CD14-positive monocyte (primary cell): Measurements from ENCODE around the gene LAMB4. TPM values are rescaled to one million over a fixed set of nuclear protein-coding genes. Genes with fewer than 3 reads are reported as not detected.

ENCODE experiments used
- DNase-seq, 3 donors: peaks; one replicate each; pipeline ENCODE4 v3.0.0-alpha.2; 2011 to 2022
- H2AFZ ChIP-seq: 2 replicates; pipeline ENCODE4 v1.6.0; 2012; ENCODE audit warnings: mild to moderate bottlenecking, low read depth, low read length, inconsistent platforms; ENCODE audit not compliant: insufficient read depth, poor library complexity, severe bottlenecking
- H3K27ac ChIP-seq, 2 donors: 1 replicate in 1 of 2; 2 replicates in 1 of 2; pipeline ENCODE4 v1.5.1; 2012 to 2013; ENCODE audit warnings: low read length in 2 of 2, control low read depth in 1 of 2, inconsistent platforms in 1 of 2, low read depth in 1 of 2, mild to moderate bottlenecking in 1 of 2
- H3K27me3 ChIP-seq, 2 donors: one replicate each; pipeline versions ENCODE4 v1.6.0 to v1.6.1; 2011 to 2013; ENCODE audit warnings: low read length in 2 of 2; ENCODE audit not compliant: control insufficient read depth in 2 of 2, insufficient read depth in 2 of 2
- H3K36me3 ChIP-seq, 2 donors: replicated peaks in 1 of 2; 1 replicate in 1 of 2; 2 replicates in 1 of 2; pipeline versions ENCODE4 v1.5.1 to v1.6.1; 2012 to 2013; ENCODE audit warnings: low read length in 2 of 2, control low read depth in 1 of 2, inconsistent platforms in 1 of 2, mild to moderate bottlenecking in 1 of 2; ENCODE audit not compliant: insufficient read depth in 2 of 2, control insufficient read depth in 1 of 2
- H3K4me1 ChIP-seq, 2 donors: 1 replicate in 1 of 2; 2 replicates in 1 of 2; pipeline versions ENCODE4 v1.5.1 to v1.6.1; 2012 to 2013; ENCODE audit warnings: low read length in 2 of 2, control low read depth in 1 of 2, inconsistent platforms in 1 of 2, mild to moderate bottlenecking in 1 of 2, moderate library complexity in 1 of 2; ENCODE audit not compliant: insufficient read depth in 2 of 2, control insufficient read depth in 1 of 2
- H3K4me2 ChIP-seq: replicated peaks from 2 replicates; pipeline ENCODE3; 2012; ENCODE audit warnings: low read length, moderate library complexity, mild to moderate bottlenecking; ENCODE audit not compliant: poor library complexity, severe bottlenecking; ENCODE audit errors: extremely low read depth
- H3K4me3 ChIP-seq, 3 experiments: fragments of 200-600 bp in 1 of 3; sonication (generic) in 1 of 3; replicated peaks in 1 of 3; 1 replicate in 2 of 3; 2 replicates in 1 of 3; pipeline ENCODE4 v1.5.1; 2011 to 2013; ENCODE audit warnings: low read length in 3 of 3, mild to moderate bottlenecking in 3 of 3, control low read depth in 2 of 3, low read depth in 2 of 3, inconsistent platforms in 1 of 3, moderate library complexity in 1 of 3
- H3K79me2 ChIP-seq: 2 replicates; pipeline ENCODE4 v1.6.0; 2012; ENCODE audit warnings: mild to moderate bottlenecking, control low read depth, inconsistent platforms, low read length, moderate library complexity; ENCODE audit not compliant: insufficient read depth
- H3K9ac ChIP-seq: 2 replicates; pipeline ENCODE4 v1.6.0; 2017; ENCODE audit warnings: low read length, mild to moderate bottlenecking; ENCODE audit not compliant: insufficient read depth, poor library complexity, severe bottlenecking
- H3K9me3 ChIP-seq, 2 donors: replicated peaks in 1 of 2; 1 replicate in 1 of 2; 2 replicates in 1 of 2; pipeline versions ENCODE4 v1.5.1 to v1.6.1; 2012 to 2013; ENCODE audit warnings: low read length in 2 of 2, control low read depth in 1 of 2; ENCODE audit not compliant: control insufficient read depth in 1 of 2, insufficient read depth in 1 of 2
- H4K20me1 ChIP-seq: 2 replicates; pipeline ENCODE4 v1.6.0; 2012; ENCODE audit warnings: mild to moderate bottlenecking, low read length, control low read depth, moderate library complexity; ENCODE audit not compliant: insufficient read depth
- H3K27ac Mint-ChIP-seq, 7 donors: one replicate each; pipeline ENCODE4 v1.8.0; 2020; ENCODE audit warnings: mild to moderate bottlenecking in 7 of 7, mixed read lengths in 7 of 7, moderate library complexity in 6 of 7, inconsistent platforms in 2 of 7
- H3K27me3 Mint-ChIP-seq, 3 donors: one replicate each; pipeline ENCODE4 v1.8.0; 2021 to 2022; ENCODE audit warnings: low read depth in 3 of 3, mild to moderate bottlenecking in 3 of 3, mixed read lengths in 3 of 3, moderate library complexity in 3 of 3, inconsistent platforms in 1 of 3
- H3K36me3 Mint-ChIP-seq, 2 donors: one replicate each; pipeline ENCODE4 v1.8.0; 2020; ENCODE audit warnings: mixed read lengths in 2 of 2, inconsistent platforms in 1 of 2, mild to moderate bottlenecking in 1 of 2
- H3K4me1 Mint-ChIP-seq: one replicate; pipeline ENCODE4 v1.8.0; 2020; ENCODE audit warnings: mild to moderate bottlenecking, mixed read lengths
- H3K4me3 Mint-ChIP-seq, 2 donors: one replicate each; pipeline ENCODE4 v1.8.0; 2020; ENCODE audit warnings: mild to moderate bottlenecking in 2 of 2, mixed read lengths in 2 of 2, moderate library complexity in 1 of 2
- H3K9me3 Mint-ChIP-seq, 7 donors: one replicate each; pipeline ENCODE4 v1.8.0; 2020 to 2022; ENCODE audit warnings: mixed read lengths in 7 of 7, mild to moderate bottlenecking in 6 of 7, moderate library complexity in 6 of 7, inconsistent platforms in 2 of 7
- CTCF ChIP-seq: fragments of 200-600 bp; IDR thresholded peaks from one replicate; pipeline ENCODE4 v1.8.0; 2022; ENCODE audit warnings: antibody characterized with exemption, mild to moderate bottlenecking
- WGBS: methylation state at CpG from one replicate; pipeline ENCODE4 v1.1.5; 2013; ENCODE audit warnings: missing lambda C conversion rate; ENCODE audit not compliant: insufficient coverage; 5-methylcytosine and 5-hydroxymethylcytosine counted together
- intact Hi-C, 2 donors: fragments of 100-400 bp; cut with micrococcal nuclease; formaldehyde crosslinking; loops; one replicate each; pipeline versions ENCODE4 v1.15.0 to v1.15.1; 2023
- polyA plus RNA-seq, 3 donors: library from polyadenylated mRNA; depleted of rRNA in 1 of 3; unstranded in 2 of 3; stranded (reverse) in 1 of 3; fragments of 300-500 nt in 2 of 3; fragments of >200 nt in 1 of 3; fragmentation: Illumina TruSeq in 2 of 3; gene quantifications; 1 replicate in 2 of 3; 2 replicates in 1 of 3; pipeline ENCODE4 v1.2.3, GENCODE V29; 2012 to 2021

Gene LAMB4
- polyA plus RNA-seq, 3 donors, result not detected

- Mint-ChIP-seq H3K4me1 (no peaks in the 10 kb centered on the region), H3K27me3 (peaks cover 0 to 2% (median 1%) of the 10 kb centered on the region in 3 donors), H3K27ac (no peak overlapping the region), H3K36me3 (no peaks in the 10 kb centered on the region), H3K4me3 (no peak overlapping the region), H3K9me3 (peaks cover 0 to under 1% (median 0%) of the 10 kb centered on the region in 7 donors)
- Histone ChIP-seq H3K4me3 (no peak overlapping the region), H3K27ac (no peak overlapping the region), H3K36me3 (no peaks in the 10 kb centered on the region), H4K20me1 (no peaks in the 10 kb centered on the region), H3K27me3 (no peaks in the 10 kb centered on the region), H3K4me1 (no peaks in the 10 kb centered on the region), H3K79me2 (no peaks in the 10 kb centered on the region), H2AFZ (no peak overlapping the region), H3K9me3 (no peaks in the 10 kb centered on the region), H3K9ac (no peak overlapping the region), H3K4me2 (no peak overlapping the region)
- DNase-seq, result no peak
- intact Hi-C loops, result no loop called here
- TF ChIP-seq CTCF, result peak; percentile 14
- WGBS, result 17% methylated on average over 1 of the region's 2 CpGs
These were observed 20.8 kb downstream of the LAMB4 start for GRCh38 chr7:108109221-108109908.

GRCh38 chr7:108108131-108108530 lies 22.0 kb downstream of the LAMB4 start:
- Histone ChIP-seq H3K9ac (no peak overlapping the region), H3K27me3 (no peaks in the 10 kb centered on the region), H3K4me3 (no peak overlapping the region), H3K36me3 (no peaks in the 10 kb centered on the region), H4K20me1 (no peaks in the 10 kb centered on the region), H3K27ac (no peak overlapping the region), H3K4me1 (no peaks in the 10 kb centered on the region), H3K79me2 (no peaks in the 10 kb centered on the region), H2AFZ (no peak overlapping the region), H3K4me2 (no peak overlapping the region), H3K9me3 (no peaks in the 10 kb centered on the region)
- DNase-seq, result no peak
- H3K4me1 Mint-ChIP-seq, result no peaks in the 10 kb centered on the region
- H3K27ac Mint-ChIP-seq, result no peak overlapping the region
- intact Hi-C loops, result no loop called here
- no peak overlapping the region for H3K4me3 Mint-ChIP-seq
- no peaks in the 10 kb centered on the region for H3K36me3 Mint-ChIP-seq
- H3K9me3 Mint-ChIP-seq, result peaks cover 0 to 2% (median 0%) of the 10 kb centered on the region in 7 donors
- TF ChIP-seq CTCF, result no peak
- H3K27me3 Mint-ChIP-seq, result peaks cover 0 to 2% (median 1%) of the 10 kb centered on the region in 3 donors
